Upper lobe of left lung (tissue), 6 donors: ENCODE data around the gene SPTLC1. TPM values are rescaled to one million over a fixed set of nuclear protein-coding genes. Genes with fewer than 3 reads are reported as not detected.

Experiments used
- ATAC-seq, 2 donors: fragments of 200-7000 bp; cut with Tn5 transposase; one replicate each; pipeline ENCODE4 v1.9.1; 2022; ENCODE audit warnings: mild to moderate bottlenecking in 2 of 2, moderate library complexity in 2 of 2; ENCODE audit not compliant: low FRiP score in 2 of 2
- DNase-seq, 2 donors: peaks; one replicate each; pipeline ENCODE4 v3.0.0-alpha.2; 2019 to 2020
- H3K27ac ChIP-seq, 4 donors: fragments of 200-600 bp; sonication (generic); one replicate each; pipeline ENCODE4 v1.5.1; 2016 to 2019
- H3K27me3 ChIP-seq, 4 donors: fragments of 200-600 bp; sonication (generic); one replicate each; pipeline ENCODE4 v1.5.1; 2017 to 2019
- H3K36me3 ChIP-seq, 4 donors: fragments of 200-600 bp; sonication (generic); one replicate each; pipeline ENCODE4 v1.5.1; 2016 to 2019
- H3K4me1 ChIP-seq, 4 donors: fragments of 200-600 bp; sonication (generic); one replicate each; pipeline ENCODE4 v1.5.1; 2018 to 2019
- H3K4me3 ChIP-seq, 4 donors: fragments of 200-600 bp; sonication (generic); one replicate each; pipeline ENCODE4 v1.5.1; 2017 to 2019; ENCODE audit warnings: mild to moderate bottlenecking in 2 of 4, moderate library complexity in 1 of 4
- H3K9me3 ChIP-seq, 4 donors: fragments of 200-600 bp; sonication (generic); one replicate each; pipeline ENCODE4 v1.5.1; 2018 to 2019
- CTCF ChIP-seq, 6 experiments: fragments of 450-650 bp in 4 of 6; fragments of 200-600 bp in 2 of 6; sonication (generic) in 2 of 6; IDR thresholded peaks; one replicate each; pipeline ENCODE4 v1.5.1; 2016 to 2019; ENCODE audit warnings: antibody characterized with exemption in 6 of 6
- EP300 ChIP-seq, 4 donors: sonication (generic); formaldehyde crosslinking; IDR thresholded peaks; one replicate each; pipeline ENCODE4 v1.5.1; 2017; ENCODE audit warnings: antibody characterized with exemption in 4 of 4, control low read depth in 2 of 4
- POLR2A ChIP-seq, 4 donors: fragments of 450-650 bp; IDR thresholded peaks; one replicate each; pipeline ENCODE4 v1.5.1; 2016 to 2017; ENCODE audit warnings: antibody characterized with exemption in 4 of 4, mild to moderate bottlenecking in 2 of 4
- POLR2AphosphoS5 ChIP-seq, 2 donors: sonication (generic); formaldehyde crosslinking; IDR thresholded peaks; one replicate each; pipeline ENCODE4 v1.5.1; 2017; ENCODE audit warnings: antibody characterized with exemption in 2 of 2
- WGBS, 2 donors: methylation state at CpG; one replicate each; pipeline ENCODE4 v1.1.5; 2017 to 2018; 5-methylcytosine and 5-hydroxymethylcytosine counted together
- total RNA-seq, 6 donors: library from RNA; depleted of rRNA in 4 of 6; stranded (reverse); fragments of >200 nt in 4 of 6; gene quantifications; one replicate each; pipeline versions ENCODE4 v1.1.0 to v1.2.1, GENCODE V29; 2016 to 2021
- donor health status: DM: no; HTN: no; CAD: no; lungs with moderate emphysema.
- donor health status: DM: no; HTN: yes; CAD: no; lungs with severe emphysema.

SPTLC1 gene
- total RNA-seq, 6 donors from 2014 or later: 25.6 to 85.7 (median 60.6) TPM

- 83 to 92% methylated on average over 4 of the region's 4 CpGs for WGBS, 2 donors
- no peak for DNase-seq
- peaks cover 0 to 7% (median 2%) of the 10 kb centered on the region in 4 donors for H3K4me1 ChIP-seq
- no peaks in the 10 kb centered on the region for H3K27me3 ChIP-seq
- no peak overlapping the region for H3K27ac ChIP-seq
- H3K9me3 ChIP-seq: no peaks in the 10 kb centered on the region
- no peak for ATAC-seq
- H3K36me3 ChIP-seq: peaks cover 0 to 8% (median 0%) of the 10 kb centered on the region in 4 donors
- no peak overlapping the region for H3K4me3 ChIP-seq
- TF ChIP-seq EP300 (IDR thresholded peaks at IDR 0.05) (no peak), CTCF (IDR thresholded peaks at IDR 0.05) (no peak), POLR2A (IDR thresholded peaks at IDR 0.05) (no peak), POLR2AphosphoS5 (IDR thresholded peaks at IDR 0.05) (no peak)
Observed at GRCh38 chr9:92094655-92095054, 20.6 kb downstream of the SPTLC1 start.

GRCh38 chr9:92077888-92078287 is 37.3 kb downstream of the SPTLC1 start:
- no peak overlapping the region for H3K27ac ChIP-seq
- no peak for DNase-seq

GRCh38 chr9:92071634-92072033 is 43.6 kb downstream of the SPTLC1 start:
- peaks cover 4 to 56% (median 15%) of the 10 kb centered on the region in 4 donors for H3K36me3 ChIP-seq
- TF ChIP-seq POLR2AphosphoS5 (IDR thresholded peaks at IDR 0.05) (no peak), CTCF (IDR thresholded peaks at IDR 0.05) (no peak), POLR2A (IDR thresholded peaks at IDR 0.05) (no peak)
- H3K9me3 ChIP-seq: no peaks in the 10 kb centered on the region
- no peaks in the 10 kb centered on the region for H3K4me1 ChIP-seq
- H3K27ac ChIP-seq: no peak overlapping the region
- H3K4me3 ChIP-seq: no peak overlapping the region
- no peak for DNase-seq
- H3K27me3 ChIP-seq: no peaks in the 10 kb centered on the region
- WGBS, 2 donors: 91 to 96% methylated on average over 4 of the region's 4 CpGs
- ATAC-seq: no peak

More at GRCh38 chr9:92077888-92078287, 37.3 kb downstream of the SPTLC1 start:
- ATAC-seq: no peak
- TF ChIP-seq POLR2A (IDR thresholded peaks at IDR 0.05) (no peak), EP300 (IDR thresholded peaks at IDR 0.05) (no peak), POLR2AphosphoS5 (IDR thresholded peaks at IDR 0.05) (no peak), CTCF (IDR thresholded peaks at IDR 0.05) (no peak)
- H3K9me3 ChIP-seq: no peaks in the 10 kb centered on the region
- H3K27me3 ChIP-seq: no peaks in the 10 kb centered on the region
- 97 to 100% methylated on average over 1 of the region's 1 CpG for WGBS, 2 donors
- H3K4me3 ChIP-seq: no peak overlapping the region
- H3K4me1 ChIP-seq: no peaks in the 10 kb centered on the region
- peaks cover 3 to 63% (median 14%) of the 10 kb centered on the region in 4 donors for H3K36me3 ChIP-seq

- DNase-seq (no peak), ATAC-seq (no peak)
- Histone ChIP-seq H3K27me3 (no peaks in the 10 kb centered on the region), H3K27ac (no peak overlapping the region), H3K36me3 (peaks cover 8 to 76% (median 19%) of the 10 kb centered on the region in 4 donors), H3K4me3 (no peak overlapping the region), H3K9me3 (peaks cover 8 to 18% (median 16%) of the 10 kb centered on the region in 4 donors), H3K4me1 (peaks cover 0 to 5% (median 2%) of the 10 kb centered on the region in 4 donors)
- TF ChIP-seq EP300 (IDR thresholded peaks at IDR 0.05): no peak
- no peak for TF ChIP-seq POLR2A (IDR thresholded peaks at IDR 0.05)
- no peak for TF ChIP-seq CTCF (IDR thresholded peaks at IDR 0.05)
- TF ChIP-seq POLR2AphosphoS5 (IDR thresholded peaks at IDR 0.05): no peak
- WGBS, 2 donors: 87 to 97% methylated on average over 5 of the region's 5 CpGs
Observed at GRCh38 chr9:92066168-92066567, 49.0 kb downstream of the SPTLC1 start.

- ATAC-seq (no peak), DNase-seq (no peak)
- Histone ChIP-seq H3K27me3 (no peaks in the 10 kb centered on the region), H3K4me3 (no peak overlapping the region), H3K9me3 (peaks cover 13 to 20% (median 18%) of the 10 kb centered on the region in 4 donors), H3K36me3 (peaks cover 8 to 71% (median 16%) of the 10 kb centered on the region in 4 donors), H3K4me1 (peaks cover 0 to 5% (median 2%) of the 10 kb centered on the region in 4 donors), H3K27ac (peak overlapping the region in 1 of 4 donors; percentile 23)
- TF ChIP-seq EP300 (IDR thresholded peaks at IDR 0.05): no peak
- 61 to 68% methylated on average over 3 of the region's 3 CpGs for WGBS, 2 donors
Observed at GRCh38 chr9:92064711-92065110, 50.5 kb downstream of the SPTLC1 start.
